ENCODE data around the gene PTPRM. TPM values are rescaled to one million over a fixed set of nuclear protein-coding genes. Genes with fewer than 3 reads are reported as not detected.

PTPRM gene
- total and polyA plus RNA-seq, 2 of the 4 experiments (the other 2 are of a cell fraction): 28.3 to 51.2 TPM

DNA sequence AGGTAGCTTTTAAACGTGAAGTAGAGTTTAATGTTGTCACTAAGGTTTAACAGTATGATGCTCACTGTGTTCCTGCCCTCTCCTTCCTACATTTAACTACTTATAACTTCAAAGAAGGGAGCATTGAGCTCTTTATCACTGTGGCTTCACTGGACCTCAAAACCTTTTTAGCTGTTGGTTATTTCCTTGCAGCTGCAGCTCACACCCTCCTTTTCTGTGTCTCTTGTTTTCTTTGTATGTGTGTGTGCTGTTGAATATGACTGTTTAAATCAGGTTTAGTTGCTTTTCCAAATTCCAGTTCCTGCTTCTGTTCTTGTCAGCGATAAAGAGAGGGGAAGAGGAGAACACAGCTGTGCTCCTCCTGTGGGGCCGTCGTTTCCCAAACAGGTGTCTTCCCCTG lies 208.0 kb downstream of the PTPRM start:
- Histone ChIP-seq H4K91ac (ENCODE audit: insufficient read depth, low read depth, low read length) (no peak overlapping the region), H2BK20ac (ENCODE audit: low read depth, low read length) (no peak overlapping the region), H3K4ac (ENCODE audit: low read depth, low read length) (no peak overlapping the region), H3K14ac (replicated peaks; ENCODE audit: low read depth, low read length) (no peak overlapping the region), H2BK15ac (ENCODE audit: low read depth, low read length) (no peak overlapping the region), H4K5ac (ENCODE audit: low read depth, low read length) (no peak overlapping the region), H2AK5ac (ENCODE audit: low read depth, low read length) (no peak overlapping the region), H3K27ac (ENCODE audit: insufficient read depth, low read length) (no peak overlapping the region), H3K56ac (ENCODE audit: extremely low read depth, insufficient read depth, low read length) (no peak overlapping the region), H3K79me1 (ENCODE audit: low read depth in 1 of 2, low read length in 2 of 2) (peaks cover 0 to 9% of the 10 kb centered on the region in 2 experiments; a peak in 3 of 4 replicates), H3K9ac (ENCODE audit: low read depth, low read length) (no peak overlapping the region), H3K18ac (ENCODE audit: low read depth, low read length) (no peak overlapping the region), H3K23ac (ENCODE audit: low read depth, low read length) (no peak overlapping the region), H3K36me3 (ENCODE audit: control insufficient read depth, insufficient read depth, low read length) (no peaks in the 10 kb centered on the region), H3K9me3 (ENCODE audit: control insufficient read depth, insufficient read depth, low read length) (no peaks in the 10 kb centered on the region), H2AK9ac (replicated peaks; ENCODE audit: low read depth, low read length, poor library complexity) (no peak overlapping the region), H4K20me1 (ENCODE audit: insufficient read depth, low read length) (peaks cover 4% of the 10 kb centered on the region), H4K8ac (ENCODE audit: low read depth in 2 of 2, low read length in 2 of 2) (no peak overlapping the region), H3K4me1 (ENCODE audit: control insufficient read depth, insufficient read depth, low read length) (no peaks in the 10 kb centered on the region; the same call in 1 of the 2 replicates), H3K4me2 (ENCODE audit: low read depth, low read length) (no peak overlapping the region), H3K9me1 (ENCODE audit: insufficient read depth, low read length) (peaks cover 3% of the 10 kb centered on the region; the same call in 1 of the 2 replicates), H3K4me3 (ENCODE audit: insufficient read depth, low read depth, low read length) (no peak overlapping the region), H2BK5ac (ENCODE audit: low read depth, low read length, poor library complexity, severe bottlenecking) (no peak overlapping the region), H2AFZ (replicated peaks; ENCODE audit: low read length, poor library complexity) (no peak overlapping the region), H3K27me3 (ENCODE audit: control insufficient read depth, insufficient read depth, low read length) (no peaks in the 10 kb centered on the region), H2BK120ac (ENCODE audit: low read depth, low read length) (no peak overlapping the region)
- dilution Hi-C loops (cut with HindIII; ENCODE audit: low sequenced_read_pairs, unreplicated experiment) (no loop called here), intact Hi-C loops (cut with micrococcal nuclease) (no loop called here), in situ Hi-C loops (cut with MboI; ENCODE audit: low sequenced_read_pairs) (loop anchor here (25.0 kb wide), 1 partner anchor 612 kb away; no protein-coding TSS in a partner anchor)
- WGBS, 2 experiments (ENCODE audit: extremely low coverage in 2 of 2, insufficient read length in 1 of 2): no CpG with 5 or more reads among the region's 4 CpGs
- BruUV-seq (replicated peaks): no TSS peak
- no peak for ATAC-seq (ENCODE audit: low read depth)
- ChIA-PET CTCF (no interaction called here), POLR2A (ENCODE audit: unreplicated experiment) (no interaction called here)
- TF ChIP-seq CEBPB (IDR thresholded peaks at IDR 0.05; ENCODE audit: low read depth, low read length): no peak
- DNase-seq: no peak
